HEK293T (cell line): ENCODE measurements around the gene LCE3C.

Experiments
- CTCF ChIA-PET: fragments of 350-600 bp; formaldehyde crosslinking; extraction: SDS; loops from one replicate; lab custom pipeline; 2021; ENCODE audit warnings: antibody characterized with exemption, inconsistent platforms; lab: Yijun Ruan, JAX
- POLR2A ChIA-PET: fragments of 350-600 bp; formaldehyde crosslinking; extraction: SDS; loops from one replicate; lab custom pipeline; 2020; ENCODE audit warnings: antibody characterized with exemption, inconsistent platforms; lab: Yijun Ruan, JAX
- DNase-seq: peaks from one replicate; pipeline ENCODE4 v3.0.0; 2012; ENCODE audit warnings: mixed read lengths; ENCODE audit errors: extremely low spot score
- ARNT ChIP-seq: fragments of 450-650 bp; IDR thresholded peaks from 2 replicates; pipeline ENCODE4 v1.6.1; 2017; ENCODE audit warnings: mild to moderate bottlenecking
- BHLHE40 ChIP-seq: fragments of 450-650 bp; IDR thresholded peaks from 2 replicates; pipeline ENCODE4 v1.6.1; 2016; ENCODE audit warnings: mild to moderate bottlenecking, moderate library complexity, borderline replicate concordance
- CTBP1 ChIP-seq: fragments of 450-650 bp; IDR thresholded peaks from 2 replicates; pipeline ENCODE4 v1.6.1; 2016; ENCODE audit warnings: borderline replicate concordance
- ELF4 ChIP-seq: fragments of 450-650 bp; IDR thresholded peaks from 2 replicates; pipeline ENCODE4 v1.6.1; 2017; ENCODE audit warnings: antibody characterized with exemption
- FOXA1 ChIP-seq: fragments of 450-650 bp; IDR thresholded peaks from 2 replicates; pipeline ENCODE4 v1.6.1; 2016; ENCODE audit warnings: mild to moderate bottlenecking
- FOXK2 ChIP-seq: fragments of 450-650 bp; IDR thresholded peaks from 2 replicates; pipeline ENCODE4 v1.6.1; 2016; ENCODE audit warnings: mild to moderate bottlenecking
- FOXM1 ChIP-seq: fragments of 450-650 bp; IDR thresholded peaks from 2 replicates; pipeline ENCODE4 v1.6.1; 2017; ENCODE audit warnings: mild to moderate bottlenecking, borderline replicate concordance
- HDGF ChIP-seq: fragments of 450-650 bp; IDR thresholded peaks from 2 replicates; pipeline ENCODE4 v1.6.1; 2017; ENCODE audit warnings: antibody characterized with exemption, borderline replicate concordance
- L3MBTL2 ChIP-seq: fragments of 450-650 bp; conservative IDR thresholded peaks from 2 replicates; pipeline ENCODE4 v1.6.1; 2016; ENCODE audit warnings: mild to moderate bottlenecking
- LEF1 ChIP-seq: fragments of 450-650 bp; IDR thresholded peaks from 2 replicates; pipeline ENCODE4 v1.6.1; 2017; ENCODE audit warnings: mild to moderate bottlenecking, borderline replicate concordance
- NFRKB ChIP-seq: fragments of 450-650 bp; IDR thresholded peaks from 2 replicates; pipeline ENCODE4 v1.6.1; 2016; ENCODE audit warnings: mild to moderate bottlenecking, moderate library complexity
- PKNOX1 ChIP-seq: fragments of 450-650 bp; IDR thresholded peaks from 2 replicates; pipeline ENCODE4 v1.6.1; 2016
- SP1 ChIP-seq: fragments of 450-650 bp; IDR thresholded peaks from 2 replicates; pipeline ENCODE4 v1.6.1; 2017
- SUZ12 ChIP-seq: fragments of 450-650 bp; IDR thresholded peaks from 2 replicates; pipeline ENCODE4 v1.6.1; 2016; ENCODE audit warnings: mild to moderate bottlenecking
- TARDBP ChIP-seq: fragments of 450-650 bp; IDR thresholded peaks from 2 replicates; pipeline ENCODE4 v1.6.1; 2016
- ZNF384 ChIP-seq: fragments of 450-650 bp; IDR thresholded peaks from 2 replicates; pipeline ENCODE4 v1.6.1; 2016

LCE3C gene

GRCh38 chr1:152645146-152645545, 45.1 kb downstream of the LCE3C start:
- CTCF ChIA-PET: no interaction called here
- no peak for DNase-seq
- POLR2A ChIA-PET: no interaction called here
- no peak for TF ChIP-seq LEF1
- TF ChIP-seq CTBP1: no peak
- no peak for TF ChIP-seq NFRKB
- no peak for TF ChIP-seq HDGF
- no peak for TF ChIP-seq ZNF384

GRCh38 chr1:152646656-152647055, 46.6 kb downstream of the LCE3C start:
- ChIA-PET POLR2A (no interaction called here), CTCF (no interaction called here)
- DNase-seq: no peak
- TF ChIP-seq ARNT (no peak), FOXK2 (no peak), ZNF384 (no peak), FOXM1 (no peak), SUZ12 (no peak), PKNOX1 (no peak), NFRKB (no peak), HDGF (no peak), BHLHE40 (no peak), TARDBP (no peak), CTBP1 (no peak), SP1 (no peak), LEF1 (no peak), L3MBTL2 (no peak), ELF4 (no peak), FOXA1 (no peak)
